SIG-M5 treated with dmso at 0.1 percent for 504 hours (cell line): Measurements from ENCODE around the gene DCDC1.
A peak's percentile ranks its signal among the peaks of the same experiment; 100 is the strongest.

Experiments used
- DNase-seq: peaks from one replicate; lab custom pipeline; 2025; ENCODE audit not compliant: unreplicated experiment; lab: John Stamatoyannopoulos, UW

Gene DCDC1

DNA sequence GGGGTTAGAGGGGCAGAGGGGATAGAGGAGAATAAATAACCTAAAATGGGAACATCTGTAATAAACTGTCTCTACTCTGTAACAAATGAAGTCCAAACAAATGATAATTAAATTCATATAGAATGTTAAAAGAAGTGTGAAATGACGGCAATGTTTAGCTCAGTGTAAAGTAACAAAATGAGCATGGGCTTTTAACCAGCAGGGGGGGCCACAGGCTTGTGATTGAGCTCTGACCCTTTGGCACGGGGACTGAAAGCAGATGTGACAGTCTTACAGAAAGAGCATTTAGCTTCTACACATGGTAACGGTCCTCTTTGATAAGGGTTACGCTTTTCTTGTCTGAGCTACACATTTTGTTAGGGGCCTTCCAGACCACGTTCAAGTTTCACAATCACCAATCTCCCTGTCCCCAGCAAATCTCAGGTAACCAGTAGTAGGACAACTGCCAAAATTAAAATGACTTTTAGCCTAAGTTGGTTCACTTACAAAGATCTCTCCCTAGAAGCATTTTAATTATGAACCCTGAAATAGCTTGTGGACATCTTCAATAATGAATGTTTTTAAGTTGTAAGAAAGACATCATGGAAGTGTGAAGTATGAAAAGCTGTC, 262.5 kb downstream of the DCDC1 start:
- peak; percentile 40 for DNase-seq

GRCh38 chr11:31106326-31106725, 263.2 kb downstream of the DCDC1 start:
- DNase-seq = no peak

- DNase-seq = no peak
Measured at GRCh38 chr11:31102875-31103274, 266.7 kb downstream of the DCDC1 start.

DNA sequence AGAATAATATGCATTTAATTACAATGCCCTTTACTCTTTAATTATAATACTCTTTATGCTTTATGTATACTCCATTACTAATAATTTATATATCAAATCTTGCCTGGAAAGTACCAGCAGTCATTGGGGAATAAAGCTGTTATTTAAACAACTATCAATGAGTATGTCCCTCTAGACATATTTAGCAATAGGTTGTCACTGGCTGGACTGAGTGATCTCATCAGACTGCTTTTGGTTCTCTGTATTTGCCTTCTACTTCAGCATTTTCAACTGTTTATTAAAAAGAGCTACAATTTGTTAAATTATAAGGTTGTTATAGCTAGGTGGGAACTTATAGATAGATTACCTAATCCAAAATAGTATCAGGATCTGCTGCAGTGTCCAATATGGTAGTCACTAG, 267.2 kb downstream of the DCDC1 start:
- DNase-seq = no peak

- no peak for DNase-seq
Measured at GRCh38 chr11:31096191-31096805, 273.2 kb downstream of the DCDC1 start.

DNA sequence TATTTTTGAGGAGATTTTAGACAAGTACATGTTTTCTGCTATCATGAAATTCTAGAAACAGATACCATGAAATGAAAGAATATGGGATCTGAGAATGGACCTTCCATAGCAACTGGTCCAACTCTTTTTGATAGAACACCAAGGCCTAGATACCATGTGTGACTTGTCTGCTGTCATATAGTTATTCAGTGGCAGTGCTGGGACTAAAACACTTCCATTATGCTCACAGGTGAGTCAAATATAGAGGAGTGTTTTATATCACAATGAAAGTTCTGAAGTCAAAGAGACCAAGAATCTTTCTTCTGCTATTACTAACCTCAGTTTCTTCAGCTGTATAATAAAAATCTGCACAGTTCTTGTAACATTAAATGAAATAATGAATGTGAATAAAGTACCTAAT, 276.9 kb downstream of the DCDC1 start:
- DNase-seq = no peak

DNA sequence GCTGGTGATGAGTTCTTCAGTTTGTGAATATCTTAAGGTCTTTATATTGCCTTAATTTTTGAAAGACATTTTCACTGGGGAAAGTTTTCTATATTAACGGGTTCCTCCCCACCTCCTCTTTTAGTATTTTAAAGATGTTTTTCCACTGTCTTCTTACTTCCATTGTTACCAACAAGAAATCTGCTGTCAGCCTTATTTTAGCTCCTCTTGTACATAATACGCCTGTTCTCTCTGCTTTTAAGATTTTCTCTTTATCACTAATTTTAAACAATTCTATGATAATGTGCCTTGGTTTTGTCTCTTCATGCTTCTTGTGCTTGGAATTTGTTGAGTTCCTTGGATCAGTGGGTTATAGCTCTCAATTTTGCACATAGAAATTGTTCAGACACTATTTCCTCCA, 280.4 kb downstream of the DCDC1 start:
- DNase-seq = no peak

DNA sequence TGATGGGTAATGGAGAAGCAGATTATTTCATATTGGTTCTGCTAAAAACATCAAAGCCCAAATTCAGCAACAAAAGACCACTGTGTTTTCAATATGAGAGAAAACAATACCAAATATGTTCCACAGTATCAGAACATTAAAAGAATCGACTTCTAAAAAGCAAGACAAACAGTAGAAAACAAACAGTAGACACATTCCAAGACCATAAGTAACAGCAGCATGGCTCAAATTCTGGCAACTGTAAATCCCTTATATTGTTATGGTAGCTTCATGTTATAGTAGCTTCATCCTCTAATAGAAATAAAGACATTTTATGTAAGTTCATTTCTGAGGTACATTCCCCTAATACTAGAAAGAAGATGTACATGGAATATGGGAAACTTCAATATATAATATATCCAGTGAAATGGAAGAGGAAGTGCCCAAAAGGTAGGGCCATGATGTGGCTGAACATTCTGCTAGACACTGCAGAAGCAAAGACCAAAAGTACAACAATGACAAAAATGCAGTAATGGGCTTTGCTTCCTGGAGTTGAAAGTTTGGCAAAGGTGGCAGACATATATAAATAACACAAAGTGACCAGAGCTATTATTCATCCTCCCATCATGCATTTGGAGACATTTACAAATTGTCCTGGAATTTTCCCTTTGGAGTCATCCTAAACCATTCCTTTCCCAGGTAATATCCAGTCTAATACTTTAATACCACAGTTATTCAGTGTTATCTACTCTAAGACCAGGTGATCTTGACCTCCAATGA, 299.9 kb downstream of the DCDC1 start:
- no peak for DNase-seq

- no peak for DNase-seq
Measured at GRCh38 chr11:31060880-31061279, 308.7 kb downstream of the DCDC1 start.

- DNase-seq = no peak
Measured at GRCh38 chr11:31059529-31059928, 310.0 kb downstream of the DCDC1 start.

DNA sequence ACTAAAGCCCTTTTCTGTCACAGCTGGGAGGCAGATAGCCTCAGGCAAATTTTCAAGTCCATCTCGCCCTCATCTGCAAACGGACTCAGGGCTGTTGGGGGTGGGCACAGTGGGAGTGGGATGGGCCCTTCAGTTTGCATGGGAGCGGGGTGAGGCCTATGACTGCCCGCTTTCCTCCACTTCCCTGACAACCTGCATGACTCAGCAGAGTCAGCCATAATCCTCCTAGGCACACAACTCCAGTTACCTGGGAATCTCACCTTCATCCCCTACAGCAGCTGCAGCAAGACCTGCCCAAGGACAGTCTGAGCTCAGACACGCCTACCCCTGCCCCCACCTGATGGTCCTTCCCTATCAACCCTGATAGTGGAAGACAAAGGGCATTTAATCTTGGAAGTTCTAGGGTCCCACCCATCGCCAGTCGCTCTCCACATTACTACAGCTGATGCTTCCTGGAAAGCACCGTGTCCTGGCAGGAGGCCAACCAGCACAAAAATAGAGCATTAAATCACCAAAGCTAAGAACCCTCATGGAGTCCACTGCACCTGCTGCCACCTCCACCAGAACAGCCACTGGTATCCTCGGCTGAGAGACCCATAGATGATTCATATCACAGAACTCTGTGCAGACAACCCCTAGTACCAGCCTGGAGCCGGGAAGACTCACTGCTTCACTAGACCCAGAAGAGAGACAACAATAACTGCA, 319.3 kb downstream of the DCDC1 start:
- DNase-seq = no peak

DNA sequence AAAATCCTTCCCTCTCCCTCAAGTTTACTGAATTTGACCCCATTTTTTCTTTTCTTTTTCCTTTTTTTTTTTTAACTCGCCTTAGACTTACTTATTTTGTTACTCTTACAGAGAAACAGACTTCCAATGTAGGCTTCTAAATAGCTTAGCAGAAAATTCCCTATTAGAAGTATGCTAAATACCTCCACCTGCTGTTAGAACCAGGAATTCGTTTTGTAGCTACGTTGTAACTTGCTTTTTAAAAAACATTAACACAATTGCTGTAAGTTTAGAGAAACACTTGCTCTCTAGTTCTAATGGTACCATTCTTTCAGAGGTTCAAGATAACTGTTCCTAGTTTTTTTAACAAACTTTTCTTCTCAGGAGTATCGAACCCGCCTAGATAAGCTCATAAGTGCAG, 324.2 kb downstream of the DCDC1 start:
- no peak for DNase-seq

DNA sequence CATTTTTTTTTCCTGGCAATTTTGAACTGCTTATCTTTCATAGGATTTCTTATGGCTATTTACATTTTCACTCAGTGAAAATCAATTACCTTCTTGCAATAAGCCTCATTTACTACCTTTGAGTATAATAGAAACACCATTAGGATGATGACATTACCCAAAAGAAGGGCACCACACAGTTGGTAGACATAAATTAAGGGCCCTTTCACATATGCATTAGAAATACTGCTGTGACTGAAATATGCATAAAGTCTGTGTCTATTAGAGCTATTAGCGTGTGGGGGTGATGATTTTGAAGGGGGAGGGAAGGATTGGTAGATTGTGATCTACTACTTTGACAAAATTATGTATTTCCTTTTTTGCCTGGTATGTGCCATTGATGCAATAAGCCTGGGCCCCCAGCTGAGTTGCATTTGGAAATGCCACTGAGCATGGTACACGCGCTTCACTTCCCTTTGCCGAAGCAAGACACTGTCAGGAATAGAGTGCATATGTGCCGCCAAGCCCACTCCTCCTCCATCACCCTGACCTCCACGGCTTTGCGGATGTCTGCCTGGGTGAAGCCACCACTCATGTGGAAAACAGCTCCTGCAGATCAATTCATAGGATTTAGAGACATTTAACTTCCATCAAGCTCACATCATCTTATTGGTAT, 339.3 kb downstream of the DCDC1 start:
- DNase-seq = no peak

DNA sequence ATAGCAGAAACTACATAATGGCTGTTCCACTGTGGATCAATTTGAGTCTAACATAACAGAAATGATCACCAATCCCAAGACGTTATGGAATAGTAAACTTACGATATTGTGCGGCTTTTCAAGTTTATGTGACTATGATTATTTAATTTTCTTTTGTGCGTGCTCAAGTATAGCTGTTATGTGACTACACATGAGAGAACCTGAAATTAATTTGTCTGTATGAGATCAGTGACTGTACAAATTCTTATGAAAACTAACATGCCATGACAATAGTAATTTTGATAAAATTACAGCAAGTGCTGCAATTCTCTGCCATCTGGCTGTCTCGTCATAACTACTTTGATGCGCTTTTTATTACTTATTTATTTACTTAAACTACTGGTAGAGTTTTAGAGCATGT, 343.2 kb downstream of the DCDC1 start:
- no peak for DNase-seq

DNA sequence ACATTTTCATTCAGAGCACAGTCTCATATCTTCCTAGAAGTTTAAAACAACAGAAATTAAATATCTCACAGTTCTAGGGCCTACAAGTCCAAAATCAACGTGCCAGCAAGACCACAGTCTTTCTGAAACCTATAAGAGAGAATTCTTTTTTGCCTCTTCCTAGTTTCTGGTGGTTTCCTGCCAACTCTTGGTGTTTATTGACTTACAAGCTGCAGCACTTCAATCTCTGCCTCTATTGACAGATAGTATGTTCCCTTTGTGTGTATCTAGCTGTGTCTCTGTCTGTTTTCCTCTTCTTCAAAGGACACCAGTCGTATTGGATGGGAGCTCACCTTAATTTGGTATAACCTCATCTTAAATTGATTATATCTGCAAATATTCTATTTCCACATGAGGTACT, 347.5 kb downstream of the DCDC1 start:
- DNase-seq = no peak

- no peak for DNase-seq
Measured at GRCh38 chr11:31019786-31020185, 349.8 kb downstream of the DCDC1 start.

- no peak for DNase-seq
Measured at GRCh38 chr11:31005202-31005601, 364.3 kb downstream of the DCDC1 start.

DNA sequence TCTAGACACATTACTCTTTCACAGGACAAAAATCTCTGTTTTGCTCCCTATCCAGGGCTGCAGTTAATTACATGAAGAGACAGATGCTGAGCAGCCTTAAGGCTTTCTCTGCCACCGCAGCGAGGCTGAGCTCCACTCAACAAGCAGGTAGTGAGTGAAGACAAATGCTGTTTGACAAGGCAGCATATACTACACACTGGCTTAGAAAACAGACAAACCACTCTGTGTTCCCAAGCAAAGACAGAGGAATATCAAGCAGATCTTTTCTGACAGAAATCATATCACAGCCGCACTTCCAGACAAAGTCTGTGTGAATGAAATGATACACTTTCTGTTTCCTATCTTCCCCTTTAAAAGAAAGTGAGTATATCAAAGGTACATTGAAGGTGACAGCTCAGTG, 368.1 kb downstream of the DCDC1 start:
- no peak for DNase-seq

GRCh38 chr11:31000381-31000780, 369.2 kb downstream of the DCDC1 start:
- DNase-seq = no peak

GRCh38 chr11:30992513-30992849, 377.1 kb downstream of the DCDC1 start:
- DNase-seq = no peak

- no peak for DNase-seq
Measured at GRCh38 chr11:30991802-30992512, 377.6 kb downstream of the DCDC1 start.
